Activated T-cell treated with anti-CD3 and anti-CD28 coated beads, Interleukin-2, amount 50 U/mL, for 24 hours (primary cell): ENCODE measurements around the gene YTHDF1.

ENCODE experiments used
- DNase-seq: peaks from one replicate; pipeline ENCODE4 v3.0.0-alpha.2; 2020
- H3K27ac Mint-ChIP-seq: 2 replicates; pipeline ENCODE4 v1.8.0; 2020; ENCODE audit warnings: mild to moderate bottlenecking, mixed read lengths
- H3K27me3 Mint-ChIP-seq: 2 replicates; pipeline ENCODE4 v1.8.0; 2020; ENCODE audit warnings: mixed read lengths
- H3K36me3 Mint-ChIP-seq: 2 replicates; pipeline ENCODE4 v1.8.0; 2020; ENCODE audit warnings: low read depth, mixed read lengths
- H3K4me1 Mint-ChIP-seq: 2 replicates; pipeline ENCODE4 v1.8.0; 2020; ENCODE audit warnings: low read depth, mixed read lengths
- H3K4me3 Mint-ChIP-seq: 2 replicates; pipeline ENCODE4 v1.8.0; 2020; ENCODE audit warnings: mild to moderate bottlenecking, moderate library complexity, mixed read lengths
- H3K9me3 Mint-ChIP-seq: 2 replicates; pipeline ENCODE4 v1.8.0; 2020; ENCODE audit warnings: mixed read lengths

The YTHDF1 gene

DNA sequence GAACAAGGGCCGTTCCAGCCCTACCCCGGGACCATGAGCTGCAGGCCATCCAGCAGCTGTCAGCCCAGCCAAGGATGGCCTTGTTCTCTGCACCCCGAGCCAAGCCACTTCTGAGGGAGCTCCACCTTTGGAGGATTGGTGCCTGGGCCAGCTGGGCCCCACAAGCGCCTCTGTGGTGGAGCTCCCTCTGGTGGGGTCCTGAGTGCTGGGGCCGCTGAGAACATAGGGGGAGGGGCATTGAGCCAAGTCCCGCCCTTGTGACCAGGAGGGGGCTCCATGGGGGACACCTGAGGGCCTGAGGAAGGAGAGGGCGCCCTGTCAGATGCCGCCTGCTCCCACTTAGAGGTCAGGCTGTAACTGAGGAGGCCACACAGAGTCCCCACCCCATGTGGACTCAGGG is 43.2 kb downstream of the YTHDF1 start:
- H3K27ac Mint-ChIP-seq, result no peak overlapping the region
- H3K9me3 Mint-ChIP-seq, result no peaks in the 10 kb centered on the region
- H3K4me1 Mint-ChIP-seq, result peaks cover 8% of the 10 kb centered on the region
- no peaks in the 10 kb centered on the region for H3K36me3 Mint-ChIP-seq
- no peak overlapping the region for H3K4me3 Mint-ChIP-seq
- DNase-seq, result no peak
- peaks cover 64% of the 10 kb centered on the region for H3K27me3 Mint-ChIP-seq

- no peak overlapping the region for H3K4me3 Mint-ChIP-seq
- no peaks in the 10 kb centered on the region for H3K9me3 Mint-ChIP-seq
- no peaks in the 10 kb centered on the region for H3K36me3 Mint-ChIP-seq
- DNase-seq, result no peak
- H3K27me3 Mint-ChIP-seq, result peaks cover 62% of the 10 kb centered on the region
- H3K27ac Mint-ChIP-seq, result no peak overlapping the region
- H3K4me1 Mint-ChIP-seq, result peaks cover 6% of the 10 kb centered on the region
Measured at GRCh38 chr20:63171991-63172390, 43.9 kb downstream of the YTHDF1 start.

- no peak overlapping the region for H3K27ac Mint-ChIP-seq
- H3K4me3 Mint-ChIP-seq, result no peak overlapping the region
- no peaks in the 10 kb centered on the region for H3K36me3 Mint-ChIP-seq
- H3K27me3 Mint-ChIP-seq, result peaks cover 48% of the 10 kb centered on the region
- H3K9me3 Mint-ChIP-seq, result no peaks in the 10 kb centered on the region
- DNase-seq, result no peak
- no peaks in the 10 kb centered on the region for H3K4me1 Mint-ChIP-seq
Measured at GRCh38 chr20:63169681-63170080, 46.2 kb downstream of the YTHDF1 start.

GRCh38 chr20:63168861-63169260 is 47.1 kb downstream of the YTHDF1 start:
- no peaks in the 10 kb centered on the region for H3K9me3 Mint-ChIP-seq
- H3K27ac Mint-ChIP-seq, result no peak overlapping the region
- H3K27me3 Mint-ChIP-seq, result peaks cover 40% of the 10 kb centered on the region
- H3K4me3 Mint-ChIP-seq, result no peak overlapping the region
- no peaks in the 10 kb centered on the region for H3K36me3 Mint-ChIP-seq
- no peaks in the 10 kb centered on the region for H3K4me1 Mint-ChIP-seq
- DNase-seq, result no peak

- H3K9me3 Mint-ChIP-seq, result no peaks in the 10 kb centered on the region
- peaks cover 34% of the 10 kb centered on the region for H3K27me3 Mint-ChIP-seq
- no peaks in the 10 kb centered on the region for H3K4me1 Mint-ChIP-seq
- H3K36me3 Mint-ChIP-seq, result no peaks in the 10 kb centered on the region
- DNase-seq, result no peak
- no peak overlapping the region for H3K27ac Mint-ChIP-seq
- H3K4me3 Mint-ChIP-seq, result no peak overlapping the region
Measured at GRCh38 chr20:63167918-63168520, 47.9 kb downstream of the YTHDF1 start.

- Mint-ChIP-seq H3K36me3 (no peaks in the 10 kb centered on the region), H3K27me3 (peaks cover 30% of the 10 kb centered on the region), H3K27ac (no peak overlapping the region), H3K9me3 (no peaks in the 10 kb centered on the region), H3K4me3 (no peak overlapping the region), H3K4me1 (peaks cover 2% of the 10 kb centered on the region)
- DNase-seq, result no peak
Measured at GRCh38 chr20:63167026-63167917, 48.7 kb downstream of the YTHDF1 start.

DNA sequence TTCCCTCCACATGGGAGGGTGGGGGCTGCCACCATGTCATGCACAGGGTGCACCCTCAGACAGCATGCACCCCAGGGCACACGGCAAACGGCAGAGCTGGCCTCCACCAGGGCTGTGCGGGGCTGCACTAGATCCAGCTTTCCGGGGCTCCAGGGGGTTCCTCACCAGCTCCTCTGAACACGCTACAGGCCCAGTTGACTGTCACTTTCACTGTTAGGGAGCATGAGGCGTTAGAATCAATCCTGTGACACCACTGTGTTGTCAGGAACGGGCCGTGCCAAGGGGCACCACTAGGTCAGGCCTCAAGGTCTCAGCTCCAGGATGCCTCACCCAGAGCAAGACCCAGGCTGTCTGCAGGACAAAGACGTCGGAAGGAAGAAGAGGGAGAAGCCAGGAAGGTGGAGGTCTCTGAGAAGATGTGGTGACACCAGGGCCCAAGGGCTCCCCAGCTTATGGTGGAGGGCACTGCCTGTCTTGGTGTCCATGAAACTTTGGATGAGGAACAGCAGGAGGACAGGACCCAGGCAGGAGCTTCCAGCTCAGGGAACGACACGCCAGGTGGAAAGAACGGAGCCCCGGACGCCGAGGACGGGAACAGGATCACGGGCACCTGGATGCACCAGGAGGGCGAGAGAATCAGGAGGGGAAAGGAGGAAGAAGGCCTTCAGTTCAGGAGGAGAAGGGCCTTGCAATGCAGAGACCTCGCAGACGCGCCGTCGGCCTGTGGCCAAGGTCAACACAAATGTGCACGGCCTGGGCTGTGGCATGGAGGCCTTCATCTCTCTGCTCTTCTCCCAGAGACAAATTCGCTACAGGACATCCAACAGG is 49.5 kb downstream of the YTHDF1 start:
- H3K27ac Mint-ChIP-seq, result no peak overlapping the region

GRCh38 chr20:63165356-63166192 is 50.4 kb downstream of the YTHDF1 start:
- Mint-ChIP-seq H3K4me3 (no peak overlapping the region), H3K9me3 (no peaks in the 10 kb centered on the region), H3K27ac (no peak overlapping the region), H3K36me3 (no peaks in the 10 kb centered on the region), H3K4me1 (peaks cover 2% of the 10 kb centered on the region), H3K27me3 (peaks cover 15% of the 10 kb centered on the region)
- DNase-seq, result no peak

More for the DNA sequence above, 49.5 kb downstream of the YTHDF1 start:
- Mint-ChIP-seq H3K36me3 (no peaks in the 10 kb centered on the region), H3K4me3 (no peak overlapping the region), H3K4me1 (peaks cover 2% of the 10 kb centered on the region), H3K9me3 (no peaks in the 10 kb centered on the region), H3K27me3 (peaks cover 21% of the 10 kb centered on the region)
- DNase-seq, result no peak

DNA sequence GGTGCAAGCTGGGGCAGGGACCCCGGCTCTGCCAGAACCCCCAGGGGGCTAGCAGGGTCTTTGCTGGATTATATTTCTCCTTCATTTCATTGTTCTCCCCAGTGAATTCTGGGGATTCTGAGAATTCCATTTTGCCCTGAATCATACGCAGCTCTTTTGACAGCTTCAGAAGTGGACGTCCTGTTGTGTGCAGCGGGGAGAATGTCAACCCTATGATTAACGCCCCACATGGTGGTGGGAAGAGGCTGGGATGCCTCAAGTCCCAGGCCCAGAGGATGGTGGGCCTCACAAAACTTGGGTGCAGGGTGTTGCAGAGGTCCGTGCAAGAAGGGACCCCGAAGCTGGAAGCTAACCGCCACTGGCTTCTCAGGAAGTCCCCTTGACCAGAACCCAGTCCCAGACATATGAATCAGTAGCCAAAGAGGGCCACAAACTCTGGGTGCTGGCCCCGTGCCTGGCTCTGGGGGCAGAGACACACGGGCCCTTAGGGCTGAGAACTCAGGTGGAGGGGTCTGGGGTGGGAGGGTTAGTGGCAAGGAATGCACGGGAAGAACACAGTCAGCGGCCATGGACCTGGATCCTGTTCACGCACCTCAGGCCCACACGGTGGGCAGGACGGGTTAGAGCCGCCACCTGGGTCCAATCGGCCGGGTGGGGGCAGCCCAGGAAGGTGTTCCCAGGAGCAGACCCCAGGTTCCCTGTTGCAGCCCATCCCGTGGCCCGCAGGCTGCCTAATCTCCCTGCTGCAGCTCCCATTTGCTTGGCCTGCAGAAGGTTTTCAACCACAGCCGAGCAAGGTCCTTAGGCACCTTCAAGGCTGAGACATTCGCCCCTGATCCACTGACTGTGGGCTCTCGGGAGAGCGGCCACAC is 51.2 kb downstream of the YTHDF1 start:
- DNase-seq, result no peak
- H3K4me3 Mint-ChIP-seq, result no peak overlapping the region
- no peak overlapping the region for H3K27ac Mint-ChIP-seq
- peaks cover 7% of the 10 kb centered on the region for H3K27me3 Mint-ChIP-seq
- no peaks in the 10 kb centered on the region for H3K9me3 Mint-ChIP-seq
- peaks cover 2% of the 10 kb centered on the region for H3K4me1 Mint-ChIP-seq
- no peaks in the 10 kb centered on the region for H3K36me3 Mint-ChIP-seq

- H3K4me1 Mint-ChIP-seq, result peaks cover 2% of the 10 kb centered on the region
- H3K9me3 Mint-ChIP-seq, result no peaks in the 10 kb centered on the region
- H3K4me3 Mint-ChIP-seq, result no peak overlapping the region
- DNase-seq, result no peak
- H3K27me3 Mint-ChIP-seq, result peaks cover 3% of the 10 kb centered on the region
- H3K36me3 Mint-ChIP-seq, result no peaks in the 10 kb centered on the region
- no peak overlapping the region for H3K27ac Mint-ChIP-seq
Measured at GRCh38 chr20:63163596-63164483, 52.1 kb downstream of the YTHDF1 start.

DNA sequence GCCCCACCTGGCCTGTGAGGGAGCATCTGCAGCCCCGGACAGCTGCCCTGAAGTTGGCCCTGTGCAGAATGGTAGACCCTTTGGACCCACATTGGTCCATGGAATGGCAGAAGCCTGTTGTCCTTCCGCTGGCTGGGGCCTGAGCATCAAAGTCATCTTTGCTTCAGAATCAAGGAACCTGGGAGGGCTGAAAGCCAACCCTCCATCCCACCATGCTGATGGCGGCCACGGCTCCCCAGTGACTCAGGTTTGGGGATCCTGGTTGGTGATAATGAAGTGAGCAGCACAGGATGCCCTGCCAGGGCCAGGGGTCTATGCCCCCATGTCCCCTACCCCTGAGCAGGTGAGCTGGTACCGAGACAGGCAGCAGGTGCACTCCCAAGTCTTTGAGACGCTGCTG is 52.8 kb downstream of the YTHDF1 start:
- Mint-ChIP-seq H3K4me3 (no peak overlapping the region), H3K27ac (no peak overlapping the region), H3K9me3 (no peaks in the 10 kb centered on the region), H3K27me3 (no peaks in the 10 kb centered on the region), H3K4me1 (peaks cover 2% of the 10 kb centered on the region), H3K36me3 (no peaks in the 10 kb centered on the region)
- DNase-seq, result no peak

DNA sequence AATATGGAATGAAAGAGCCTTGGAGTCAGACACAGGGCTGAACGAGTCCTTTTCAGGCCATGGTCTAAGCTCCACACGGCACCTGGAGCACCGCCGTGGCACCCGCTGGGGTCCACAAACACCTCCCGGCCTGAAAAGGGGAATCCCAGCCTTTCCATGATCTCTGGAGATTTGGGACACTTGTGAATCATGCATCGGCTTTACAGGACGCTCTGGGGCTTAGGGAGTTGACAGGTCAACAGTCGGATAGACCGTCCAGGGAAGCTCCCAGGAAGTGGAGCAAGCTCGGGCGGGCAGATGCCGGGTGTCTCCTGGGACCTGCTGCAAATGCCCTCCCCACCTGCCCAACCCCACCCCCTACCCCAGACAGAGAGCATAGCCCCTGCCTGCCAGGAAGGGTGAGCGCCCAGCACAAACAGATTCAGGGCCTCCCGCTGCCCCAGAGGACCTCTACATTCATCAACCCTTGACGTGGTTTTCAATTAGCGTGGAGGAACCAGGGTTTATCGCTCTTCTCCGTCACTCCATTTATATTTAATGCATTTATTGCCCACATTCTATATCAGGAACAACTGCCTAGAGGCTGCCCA is 53.6 kb downstream of the YTHDF1 start:
- H3K9me3 Mint-ChIP-seq, result no peaks in the 10 kb centered on the region
- no peaks in the 10 kb centered on the region for H3K27me3 Mint-ChIP-seq
- H3K4me3 Mint-ChIP-seq, result no peak overlapping the region
- no peak overlapping the region for H3K27ac Mint-ChIP-seq
- DNase-seq, result no peak
- peaks cover 2% of the 10 kb centered on the region for H3K4me1 Mint-ChIP-seq
- H3K36me3 Mint-ChIP-seq, result no peaks in the 10 kb centered on the region
